H9 (cell line): ENCODE measurements around the gene HOXA2. TPM values are rescaled to one million over a fixed set of nuclear protein-coding genes. Genes with fewer than 3 reads are reported as not detected.

Source experiments
- DNase-seq: peaks from one replicate; pipeline ENCODE4 v3.0.0-alpha.2; 2017
- H2AFZ ChIP-seq: one replicate; pipeline ENCODE4 v1.6.1; 2013; ENCODE audit warnings: mild to moderate bottlenecking, low read length, control low read depth, moderate library complexity
- H2AK5ac ChIP-seq: 2 replicates; pipeline ENCODE4 v1.6.1; 2013; ENCODE audit warnings: low read length, control low read depth, mixed read lengths; ENCODE audit not compliant: insufficient read length
- H2BK120ac ChIP-seq: one replicate; pipeline ENCODE4 v1.6.1; 2013; ENCODE audit warnings: low read depth, mild to moderate bottlenecking, low read length, control low read depth, inconsistent platforms; ENCODE audit not compliant: poor library complexity, severe bottlenecking
- H2BK12ac ChIP-seq: 2 replicates; pipeline ENCODE4 v1.6.1; 2013; ENCODE audit warnings: low read length, control low read depth, mixed read lengths, low read depth; ENCODE audit not compliant: insufficient read length
- H2BK15ac ChIP-seq: 2 replicates; pipeline ENCODE4 v1.6.1; 2013; ENCODE audit warnings: low read depth, low read length, control low read depth
- H2BK20ac ChIP-seq: one replicate; pipeline ENCODE4 v1.6.1; 2013; ENCODE audit warnings: low read depth, mild to moderate bottlenecking, low read length, control low read depth, inconsistent platforms; ENCODE audit not compliant: poor library complexity, severe bottlenecking
- H2BK5ac ChIP-seq: 2 replicates; pipeline ENCODE4 v1.6.1; 2013; ENCODE audit warnings: low read length, control low read depth, mixed read lengths; ENCODE audit not compliant: insufficient read length
- H3K14ac ChIP-seq: 2 replicates; pipeline ENCODE4 v1.6.1; 2013; ENCODE audit warnings: low read length, control low read depth; ENCODE audit not compliant: insufficient read depth
- H3K18ac ChIP-seq: 2 replicates; pipeline ENCODE4 v1.6.1; 2013; ENCODE audit warnings: low read depth, mild to moderate bottlenecking, mixed read lengths, low read length, control low read depth; ENCODE audit not compliant: insufficient read length
- H3K23ac ChIP-seq: 2 replicates; pipeline ENCODE4 v1.6.1; 2013; ENCODE audit warnings: low read length, control low read depth, mixed read lengths, low read depth; ENCODE audit not compliant: insufficient read length
- H3K23me2 ChIP-seq: 2 replicates; pipeline ENCODE4 v1.6.1; 2013; ENCODE audit warnings: low read depth, mild to moderate bottlenecking, mixed read lengths, low read length, control low read depth; ENCODE audit not compliant: insufficient read length, poor library complexity, severe bottlenecking
- H3K27ac ChIP-seq: 2 replicates; pipeline ENCODE4 v1.5.1; 2013; ENCODE audit warnings: low read length, control low read depth, mixed read lengths, low read depth; ENCODE audit not compliant: insufficient read length
- H3K27me3 ChIP-seq: 2 replicates; pipeline ENCODE4 v1.6.1; 2013; ENCODE audit warnings: low read length, control low read depth, inconsistent platforms; ENCODE audit not compliant: insufficient read depth
- H3K4ac ChIP-seq: 2 replicates; pipeline ENCODE4 v1.6.1; 2013; ENCODE audit warnings: low read depth, mild to moderate bottlenecking, control low read depth, inconsistent platforms, low read length, moderate library complexity
- H3K4me1 ChIP-seq: 2 replicates; pipeline ENCODE4 v1.6.1; 2013; ENCODE audit warnings: low read length, control low read depth, inconsistent platforms; ENCODE audit not compliant: insufficient read depth
- H3K4me2 ChIP-seq: 2 replicates; pipeline ENCODE4 v1.6.1; 2013; ENCODE audit warnings: low read length, control low read depth, mixed read lengths; ENCODE audit not compliant: insufficient read length, insufficient read depth
- H3K56ac ChIP-seq: 2 replicates; pipeline ENCODE4 v1.6.1; 2013; ENCODE audit warnings: low read depth, mild to moderate bottlenecking, mixed read lengths, low read length, control low read depth; ENCODE audit not compliant: insufficient read length
- H3K79me1 ChIP-seq: 2 replicates; pipeline ENCODE4 v1.6.1; 2013; ENCODE audit warnings: low read depth, mild to moderate bottlenecking, moderate library complexity, low read length, control low read depth, inconsistent platforms; ENCODE audit not compliant: insufficient read depth, poor library complexity, severe bottlenecking
- H3K79me2 ChIP-seq: 2 replicates; pipeline ENCODE4 v1.6.1; 2013; ENCODE audit warnings: low read length, control low read depth, inconsistent platforms; ENCODE audit not compliant: insufficient read depth
- H3K9ac ChIP-seq: 2 replicates; pipeline ENCODE4 v1.6.1; 2013; ENCODE audit warnings: low read length, control low read depth, mixed read lengths; ENCODE audit not compliant: insufficient read length; ENCODE audit errors: extremely low read depth
- H3K9me3 ChIP-seq: one replicate; pipeline ENCODE4 v1.6.1; 2013; ENCODE audit warnings: low read depth, low read length, inconsistent platforms; ENCODE audit not compliant: control insufficient read depth
- H3T11ph ChIP-seq: one replicate; pipeline ENCODE4 v1.6.1; 2013; ENCODE audit warnings: mild to moderate bottlenecking, low read length, control low read depth, inconsistent platforms
- H4K20me1 ChIP-seq: one replicate; pipeline ENCODE4 v1.6.1; 2013; ENCODE audit not compliant: control insufficient read depth, insufficient read length, insufficient read depth
- H4K5ac ChIP-seq: 2 replicates; pipeline ENCODE4 v1.6.1; 2013; ENCODE audit warnings: low read depth, mild to moderate bottlenecking, mixed read lengths, low read length, control low read depth; ENCODE audit not compliant: insufficient read length
- H4K8ac ChIP-seq: replicated peaks from 2 replicates; pipeline ENCODE4 v1.6.1; 2013; ENCODE audit warnings: low read length, control low read depth, mixed read lengths, low read depth; ENCODE audit not compliant: insufficient read length
- H4K91ac ChIP-seq: 2 replicates; pipeline ENCODE4 v1.6.1; 2013; ENCODE audit warnings: low read depth, mild to moderate bottlenecking, moderate library complexity, mixed read lengths, low read length, control low read depth; ENCODE audit not compliant: insufficient read length
- H3K27ac Mint-ChIP-seq, 3 experiments: 2 replicates in 2 of 3; 3 replicates in 1 of 3; pipeline ENCODE4 v1.8.0; 2020 to 2021; ENCODE audit warnings: mixed read lengths in 3 of 3, mild to moderate bottlenecking in 1 of 3, moderate library complexity in 1 of 3
- H3K27me3 Mint-ChIP-seq: 2 replicates; pipeline ENCODE4 v1.8.0; 2021; ENCODE audit warnings: low read depth, mild to moderate bottlenecking, moderate library complexity, mixed read lengths
- H3K36me3 Mint-ChIP-seq, 3 experiments: 2 replicates in 2 of 3; 3 replicates in 1 of 3; pipeline ENCODE4 v1.8.0; 2020 to 2021; ENCODE audit warnings: low read depth in 3 of 3, mixed read lengths in 3 of 3; ENCODE audit not compliant: insufficient read depth in 1 of 3
- H3K4me1 Mint-ChIP-seq, 2 experiments: 2 replicates each; pipeline ENCODE4 v1.8.0; 2020; ENCODE audit warnings: mixed read lengths in 2 of 2
- H3K4me3 Mint-ChIP-seq, 2 experiments: 2 replicates in 1 of 2; 3 replicates in 1 of 2; pipeline ENCODE4 v1.8.0; 2020 to 2021; ENCODE audit warnings: mild to moderate bottlenecking in 2 of 2, mixed read lengths in 2 of 2, moderate library complexity in 1 of 2
- H3K9me3 Mint-ChIP-seq, 2 experiments: 2 replicates in 1 of 2; 3 replicates in 1 of 2; pipeline ENCODE4 v1.8.0; 2020; ENCODE audit warnings: mild to moderate bottlenecking in 2 of 2, mixed read lengths in 2 of 2, moderate library complexity in 1 of 2
- WGBS: extraction: QIAGEN DNeasy Blood & Tissue Kit; methylation state at CpG from one replicate; pipeline ENCODE4 v1.1.7; 2013; ENCODE audit warnings: missing lambda C conversion rate, low lambda C conversion rate, mixed read lengths; ENCODE audit not compliant: insufficient read length; ENCODE audit errors: extremely low coverage; 5-methylcytosine and 5-hydroxymethylcytosine counted together
- total RNA-seq: library from RNA; stranded (reverse); gene quantifications from 2 replicates; pipeline ENCODE4 v1.2.1, GENCODE V29; 2021
- TF ChIP-seq, protein P1 (sequence below): fragments of 200-600 bp; sonication (generic); conservative IDR thresholded peaks from 3 replicates; pipeline ENCODE4 v1.8.0; 2021; ENCODE audit warnings: antibody characterized with exemption, mild to moderate bottlenecking

The HOXA2 gene
- total RNA-seq, 1 experiment from 2014 or later, result not detected

DNA sequence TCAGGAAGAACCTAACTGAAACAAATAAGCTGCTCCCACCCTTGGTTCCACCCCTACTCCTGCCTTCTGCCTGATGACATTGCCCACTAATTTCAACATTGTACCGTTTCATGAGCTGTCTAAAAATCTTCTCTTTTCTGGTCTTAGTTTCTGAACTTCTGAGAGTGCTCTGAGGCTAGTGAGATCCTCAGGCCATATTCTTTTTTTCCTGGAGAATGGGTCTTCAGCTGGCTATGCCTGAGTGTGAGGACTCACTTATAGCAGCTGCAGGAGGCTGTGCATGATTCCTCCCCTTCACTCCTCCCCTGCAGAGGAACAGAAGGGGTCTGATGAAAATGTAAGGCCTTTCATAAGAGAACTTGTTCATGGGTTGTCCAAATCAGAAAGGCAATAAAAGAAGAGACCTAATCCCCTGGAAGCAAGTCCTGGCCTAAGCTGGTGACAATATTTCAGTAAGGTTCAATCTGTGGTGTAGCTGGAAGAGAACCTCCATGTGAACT, 17.0 kb upstream of the HOXA2 start:
- Histone ChIP-seq H3K79me1 (no peaks in the 10 kb centered on the region), H3T11ph (no peak overlapping the region), H3K79me2 (no peaks in the 10 kb centered on the region), H3K9me3 (no peaks in the 10 kb centered on the region), H2BK120ac (no peak overlapping the region), H3K4me1 (no peaks in the 10 kb centered on the region), H2BK5ac (no peak overlapping the region), H3K4ac (no peak overlapping the region), H3K27ac (no peak overlapping the region), H3K18ac (no peak overlapping the region), H4K8ac (no peak overlapping the region), H3K23ac (no peak overlapping the region), H4K20me1 (peaks cover 2% of the 10 kb centered on the region), H3K9ac (no peak overlapping the region), H4K5ac (no peak overlapping the region), H2BK20ac (no peak overlapping the region), H4K91ac (no peak overlapping the region), H3K14ac (no peak overlapping the region), H3K27me3 (peaks cover 99% of the 10 kb centered on the region), H2AK5ac (no peak overlapping the region), H3K4me2 (no peak overlapping the region), H2AFZ (no peak overlapping the region), H3K23me2 (no peaks in the 10 kb centered on the region), H2BK12ac (no peak overlapping the region), H3K56ac (no peak overlapping the region), H2BK15ac (no peak overlapping the region)
- H3K36me3 Mint-ChIP-seq, result peaks cover 0 to 5% (median 0%) of the 10 kb centered on the region in 3 experiments; a peak in 1 of 7 replicates
- 0 out of 7 replicates have a peak overlapping the region, but pooled peaks of 1 of the 3 experiments have one; percentile 27 for H3K27ac Mint-ChIP-seq
- H3K27me3 Mint-ChIP-seq, result peaks cover 100% of the 10 kb centered on the region
- no CpG with 5 or more reads among the region's 1 CpG for WGBS
- no peak overlapping the region for H3K4me3 Mint-ChIP-seq
- TF ChIP-seq, protein P1, sequence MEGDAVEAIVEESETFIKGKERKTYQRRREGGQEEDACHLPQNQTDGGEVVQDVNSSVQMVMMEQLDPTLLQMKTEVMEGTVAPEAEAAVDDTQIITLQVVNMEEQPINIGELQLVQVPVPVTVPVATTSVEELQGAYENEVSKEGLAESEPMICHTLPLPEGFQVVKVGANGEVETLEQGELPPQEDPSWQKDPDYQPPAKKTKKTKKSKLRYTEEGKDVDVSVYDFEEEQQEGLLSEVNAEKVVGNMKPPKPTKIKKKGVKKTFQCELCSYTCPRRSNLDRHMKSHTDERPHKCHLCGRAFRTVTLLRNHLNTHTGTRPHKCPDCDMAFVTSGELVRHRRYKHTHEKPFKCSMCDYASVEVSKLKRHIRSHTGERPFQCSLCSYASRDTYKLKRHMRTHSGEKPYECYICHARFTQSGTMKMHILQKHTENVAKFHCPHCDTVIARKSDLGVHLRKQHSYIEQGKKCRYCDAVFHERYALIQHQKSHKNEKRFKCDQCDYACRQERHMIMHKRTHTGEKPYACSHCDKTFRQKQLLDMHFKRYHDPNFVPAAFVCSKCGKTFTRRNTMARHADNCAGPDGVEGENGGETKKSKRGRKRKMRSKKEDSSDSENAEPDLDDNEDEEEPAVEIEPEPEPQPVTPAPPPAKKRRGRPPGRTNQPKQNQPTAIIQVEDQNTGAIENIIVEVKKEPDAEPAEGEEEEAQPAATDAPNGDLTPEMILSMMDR, result no peak
- H3K4me1 Mint-ChIP-seq, result peaks cover 0 to 14% of the 10 kb centered on the region in 2 experiments; a peak in 1 of 4 replicates
- DNase-seq, result no peak
- H3K9me3 Mint-ChIP-seq, result peaks cover 5 to 8% of the 10 kb centered on the region in 2 experiments; a peak in 4 of 5 replicates
